ENCODE results near the gene NELL2.

GRCh38 chr12:44846826-44847225 is 29.3 kb downstream of the NELL2 start:
- TF ChIP-seq YY1 (IDR thresholded peaks at IDR 0.05; ENCODE audit: low read depth) (no peak), CTCF (IDR thresholded peaks at IDR 0.05) (no peak), ZBTB33 (IDR thresholded peaks at IDR 0.05; ENCODE audit: borderline replicate concordance, low read depth) (no peak)

All from SK-N-SH (cell line).